Measurements from ENCODE around the gene FBXO24.
"Not testable (repeated sequence)": the region's sequence is repeated elsewhere in the genome, so short reads cannot be mapped to it uniquely, and the experiment has no call there.

Gene FBXO24

GRCh38 chr7:100559127-100559526 is 27.0 kb upstream of the FBXO24 start:
- DNase-seq (ENCODE audit: insufficient read length, low spot score), result no peak
- no peak for FAIRE-seq

GRCh38 chr7:100561491-100562194 is 24.5 kb upstream of the FBXO24 start:
- no peak for DNase-seq (ENCODE audit: insufficient read length, low spot score)

GRCh38 chr7:100562195-100563099 is 23.7 kb upstream of the FBXO24 start:
- DNase-seq (ENCODE audit: insufficient read length, low spot score) (no peak), FAIRE-seq (no peak)

More at GRCh38 chr7:100561491-100562194, 24.5 kb upstream of the FBXO24 start:
- FAIRE-seq, result no peak

- DNase-seq (ENCODE audit: insufficient read length, low spot score), result no peak
- FAIRE-seq, result no peak
Measured at GRCh38 chr7:100563100-100563564, 23.0 kb upstream of the FBXO24 start.

- peak; percentile 78 for FAIRE-seq
Measured at GRCh38 chr7:100563809-100564400, 22.2 kb upstream of the FBXO24 start.

GRCh38 chr7:100564405-100564804 is 21.7 kb upstream of the FBXO24 start:
- FAIRE-seq; DNase-seq (ENCODE audit: insufficient read length, low spot score): not testable (repeated sequence)

More at GRCh38 chr7:100563809-100564400, 22.2 kb upstream of the FBXO24 start:
- peak; percentile 74 for DNase-seq (ENCODE audit: insufficient read length, low spot score)

- FAIRE-seq, result no peak
Measured at GRCh38 chr7:100565133-100565571, 21.0 kb upstream of the FBXO24 start.

GRCh38 chr7:100566018-100566531 is 20.1 kb upstream of the FBXO24 start:
- DNase-seq (ENCODE audit: insufficient read length, low spot score) (no peak), FAIRE-seq (no peak)

More at GRCh38 chr7:100565133-100565571, 21.0 kb upstream of the FBXO24 start:
- no peak for DNase-seq (ENCODE audit: insufficient read length, low spot score)

GRCh38 chr7:100567031-100567730 is 18.9 kb upstream of the FBXO24 start:
- no peak for FAIRE-seq
- no peak for DNase-seq (ENCODE audit: insufficient read length, low spot score)

- no peak for FAIRE-seq
Measured at GRCh38 chr7:100567751-100568175, 18.4 kb upstream of the FBXO24 start.

GRCh38 chr7:100568176-100568895 is 17.8 kb upstream of the FBXO24 start:
- no peak for FAIRE-seq
- no peak for DNase-seq (ENCODE audit: insufficient read length, low spot score)

More at GRCh38 chr7:100567751-100568175, 18.4 kb upstream of the FBXO24 start:
- no peak for DNase-seq (ENCODE audit: insufficient read length, low spot score)

GRCh38 chr7:100568896-100569844 is 17.0 kb upstream of the FBXO24 start:
- FAIRE-seq (peak; percentile 90), DNase-seq (ENCODE audit: insufficient read length, low spot score) (no peak)

GRCh38 chr7:100570954-100571828 is 14.9 kb upstream of the FBXO24 start:
- no peak for FAIRE-seq
- DNase-seq (ENCODE audit: insufficient read length, low spot score), result no peak

- FAIRE-seq, result no peak
- DNase-seq (ENCODE audit: insufficient read length, low spot score), result no peak
Measured at GRCh38 chr7:100571829-100572116, 14.4 kb upstream of the FBXO24 start.

GRCh38 chr7:100572281-100572948 is 13.7 kb upstream of the FBXO24 start:
- FAIRE-seq (no peak), DNase-seq (ENCODE audit: insufficient read length, low spot score) (no peak)

- DNase-seq (ENCODE audit: insufficient read length, low spot score) (no peak), FAIRE-seq (no peak)
Measured at GRCh38 chr7:100572949-100573675, 13.0 kb upstream of the FBXO24 start.

Measured in GM19239 (cell line).